ENCODE data around the gene MYBPHL.

GRCh38 chr1:109298666-109299557 is 7.9 kb downstream of the MYBPHL start:
- TF ChIP-seq EZH2 (IDR thresholded peaks at IDR 0.05; ENCODE audit: insufficient read depth, poor library complexity, severe bottlenecking) (no peak), EZH2phosphoT487 (IDR thresholded peaks at IDR 0.05; ENCODE audit: insufficient read depth, low read depth) (no peak)

All from GM23248 (cell line).